ENCODE data around the gene ASIP. TPM values are rescaled to one million over a fixed set of nuclear protein-coding genes. Genes with fewer than 3 reads are reported as not detected.

ASIP gene
- total and polyA plus RNA-seq, 2 of the 13 experiments (the other 11 are each of a cell fraction or from before 2014, with no cell fraction given): not detected

DNA sequence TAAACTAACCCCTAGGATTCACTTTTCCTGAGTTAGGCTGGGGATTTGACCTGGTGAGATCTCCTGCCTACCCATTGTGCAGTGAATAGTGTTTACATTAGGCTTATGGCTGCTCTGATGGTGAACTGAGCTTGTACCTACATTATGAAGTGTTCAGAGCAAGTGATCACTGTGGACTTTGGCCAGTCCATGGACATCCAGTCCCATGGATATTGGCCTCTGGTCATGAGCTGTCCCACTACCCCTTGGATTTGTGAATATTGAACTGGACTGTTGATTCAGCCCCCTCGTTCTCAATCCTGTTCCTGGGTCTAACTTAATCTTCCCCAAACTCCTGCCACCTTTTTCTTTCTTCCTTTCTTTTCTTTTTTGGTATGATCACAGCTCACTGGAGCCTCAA lies 13.8 kb downstream of the ASIP start (continued):
- TF ChIP-seq POGK (CRISPR knock-in tag; conservative IDR thresholded peaks at IDR 0.05) (no peak), ZNF761 (CRISPR knock-in tag; conservative IDR thresholded peaks at IDR 0.05) (no peak), HHEX (CRISPR knock-in tag; IDR thresholded peaks at IDR 0.05) (no peak), TARDBP (CRISPR knock-in tag; IDR thresholded peaks at IDR 0.05) (no peak; the same call in 1 of the 2 replicates), ZNF121 (CRISPR knock-in tag; IDR thresholded peaks at IDR 0.05) (no peak), HMG20A (CRISPR knock-in tag; IDR thresholded peaks at IDR 0.05; ENCODE audit: borderline replicate concordance) (peak; percentile 56), ZNF609 (CRISPR knock-in tag; IDR thresholded peaks at IDR 0.05; ENCODE audit: borderline replicate concordance) (no peak), REPIN1 (CRISPR knock-in tag; IDR thresholded peaks at IDR 0.05; ENCODE audit: borderline replicate concordance, low read depth) (0 out of 2 replicates have a peak, but pooled peaks have one; percentile 28), BORCS8-MEF2B (CRISPR knock-in tag; IDR thresholded peaks at IDR 0.05) (no peak), HNRNPH1 (optimal IDR thresholded peaks at IDR 0.05; ENCODE audit: low read depth, low read length) (no peak), ZNF343 (CRISPR knock-in tag; IDR thresholded peaks at IDR 0.05) (no peak), ZFP91 (CRISPR knock-in tag; IDR thresholded peaks at IDR 0.05; ENCODE audit: borderline replicate concordance) (no peak), CENPT (CRISPR knock-in tag; IDR thresholded peaks at IDR 0.05; ENCODE audit: low read depth) (no peak), SUZ12 (IDR thresholded peaks at IDR 0.05; ENCODE audit: low read depth, low read length) (no peak; the same call in 1 of the 2 replicates), ZC3H13 (CRISPR knock-in tag; IDR thresholded peaks at IDR 0.05) (no peak), CEBPB (IDR thresholded peaks at IDR 0.05; ENCODE audit: borderline replicate concordance, low read depth, low read length) (no peak), HNF4G (IDR thresholded peaks at IDR 0.05; ENCODE audit: borderline replicate concordance, low read depth, low read length) (peak; percentile 93), HNF4G (CRISPR knock-in tag; IDR thresholded peaks at IDR 0.05; ENCODE audit: borderline replicate concordance, low read depth) (peak; percentile 88; the same call in 1 of the 2 replicates), ZNF605 (CRISPR knock-in tag; IDR thresholded peaks at IDR 0.05) (no peak)
- TF ChIP-seq, protein P1, sequence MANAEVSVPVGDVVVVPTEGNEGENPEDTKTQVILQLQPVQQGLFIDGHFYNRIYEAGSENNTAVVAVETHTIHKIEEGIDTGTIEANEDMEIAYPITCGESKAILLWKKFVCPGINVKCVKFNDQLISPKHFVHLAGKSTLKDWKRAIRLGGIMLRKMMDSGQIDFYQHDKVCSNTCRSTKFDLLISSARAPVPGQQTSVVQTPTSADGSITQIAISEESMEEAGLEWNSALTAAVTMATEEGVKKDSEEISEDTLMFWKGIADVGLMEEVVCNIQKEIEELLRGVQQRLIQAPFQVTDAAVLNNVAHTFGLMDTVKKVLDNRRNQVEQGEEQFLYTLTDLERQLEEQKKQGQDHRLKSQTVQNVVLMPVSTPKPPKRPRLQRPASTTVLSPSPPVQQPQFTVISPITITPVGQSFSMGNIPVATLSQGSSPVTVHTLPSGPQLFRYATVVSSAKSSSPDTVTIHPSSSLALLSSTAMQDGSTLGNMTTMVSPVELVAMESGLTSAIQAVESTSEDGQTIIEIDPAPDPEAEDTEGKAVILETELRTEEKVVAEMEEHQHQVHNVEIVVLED (CRISPR knock-in tag; IDR thresholded peaks at IDR 0.05; ENCODE audit: borderline replicate concordance): no peak

Data from HepG2 (cell line).